Neural cell (in vitro differentiated cells): ENCODE data around the gene SLC7A6OS. TPM values are rescaled to one million over a fixed set of nuclear protein-coding genes. Genes with fewer than 3 reads are reported as not detected.

Experiments
- H2AFZ ChIP-seq: fragments of 200-600, 300-800 bp; sonication (generic), shearing (Covaris generic); 2 replicates; pipeline ENCODE4 v1.6.0; 2014; ENCODE audit warnings: low read depth, mild to moderate bottlenecking, antibody characterized with exemption, low read length, moderate library complexity
- H3F3A ChIP-seq: fragments of 200-600 bp; shearing (Covaris generic); 2 replicates; pipeline ENCODE4 v1.6.1; 2016; ENCODE audit warnings: mild to moderate bottlenecking, moderate library complexity, mixed read lengths, antibody characterized with exemption, low read length; ENCODE audit not compliant: insufficient read depth, poor library complexity, severe bottlenecking
- H3K27ac ChIP-seq: fragments of 200-600, 300-800 bp; sonication (generic), shearing (Covaris generic); 2 replicates; pipeline ENCODE4 v1.5.1; 2014; ENCODE audit warnings: mild to moderate bottlenecking, low read length, moderate library complexity
- H3K27me3 ChIP-seq: fragments of 300-800, 200-600 bp; sonication (generic), shearing (Covaris generic); 2 replicates; pipeline ENCODE4 v1.6.0; 2014; ENCODE audit warnings: mild to moderate bottlenecking, low read depth, low read length, moderate library complexity; ENCODE audit not compliant: insufficient read depth
- H3K36me3 ChIP-seq: fragments of 300-800, 200-600 bp; sonication (generic), shearing (Covaris generic); 2 replicates; pipeline ENCODE4 v1.5.1; 2014; ENCODE audit warnings: mild to moderate bottlenecking, antibody characterized with exemption, low read length, moderate library complexity; ENCODE audit not compliant: insufficient read depth
- H3K4me2 ChIP-seq: fragments of 300-800, 200-600 bp; sonication (generic), shearing (Covaris generic); 2 replicates; pipeline ENCODE4 v1.6.0; 2014; ENCODE audit warnings: mild to moderate bottlenecking, low read length
- H3K4me3 ChIP-seq: fragments of 300-800, 200-600 bp; sonication (generic), shearing (Covaris generic); 2 replicates; pipeline ENCODE4 v1.5.1; 2014; ENCODE audit warnings: mild to moderate bottlenecking, low read length, moderate library complexity
- H3K79me2 ChIP-seq: fragments of 200-600 bp; shearing (Covaris generic); replicated peaks from 2 replicates; pipeline ENCODE4 v1.6.0; 2014; ENCODE audit warnings: mild to moderate bottlenecking, low read length, moderate library complexity; ENCODE audit not compliant: insufficient read depth
- H3K9ac ChIP-seq: fragments of 300-800, 200-600 bp; sonication (generic), shearing (Covaris generic); 2 replicates; pipeline ENCODE4 v1.6.1; 2016; ENCODE audit warnings: mild to moderate bottlenecking, low read length, mixed read lengths
- H3K9me2 ChIP-seq: fragments of 200-600 bp; shearing (Covaris generic); 2 replicates; pipeline ENCODE4 v1.6.1; 2016; ENCODE audit warnings: mild to moderate bottlenecking, low read length, mixed read lengths; ENCODE audit not compliant: insufficient read depth
- H3K9me3 ChIP-seq: fragments of 200-600, 300-800 bp; sonication (generic), shearing (Covaris generic); 2 replicates; pipeline ENCODE4 v1.6.1; 2016; ENCODE audit warnings: mild to moderate bottlenecking, mixed run types, low read length, moderate library complexity, mixed read lengths
- H4K20me1 ChIP-seq: fragments of 200-600 bp; shearing (Covaris generic); 2 replicates; pipeline ENCODE4 v1.6.1; 2016; ENCODE audit warnings: mild to moderate bottlenecking, mixed run types; ENCODE audit not compliant: insufficient read depth
- EP300 ChIP-seq: fragments of 450-650 bp; conservative IDR thresholded peaks from 2 replicates; pipeline ENCODE4 v1.6.1; 2014; ENCODE audit warnings: antibody characterized with exemption, mild to moderate bottlenecking, moderate library complexity; ENCODE audit not compliant: poor library complexity, severe bottlenecking
- EZH2 ChIP-seq: fragments of 200-600, 300-800 bp; shearing (Covaris generic), sonication (generic); IDR thresholded peaks from 2 replicates; pipeline ENCODE4 v1.6.1; 2014; ENCODE audit warnings: antibody characterized with exemption, low read length, borderline replicate concordance, mild to moderate bottlenecking; ENCODE audit not compliant: insufficient read depth, poor library complexity, severe bottlenecking
- MXI1 ChIP-seq: fragments of 450-650 bp; conservative IDR thresholded peaks from 2 replicates; pipeline ENCODE4 v1.6.1; 2014; ENCODE audit warnings: antibody characterized with exemption, mild to moderate bottlenecking; ENCODE audit not compliant: poor library complexity, severe bottlenecking
- POLR2AphosphoS5 ChIP-seq: IDR thresholded peaks from 2 replicates; pipeline ENCODE4 v1.6.1; 2012
- RAD21 ChIP-seq: fragments of 450-650 bp; conservative IDR thresholded peaks from 2 replicates; pipeline ENCODE4 v1.6.1; 2014; ENCODE audit warnings: antibody characterized with exemption, mild to moderate bottlenecking, moderate library complexity
- SMC3 ChIP-seq: fragments of 450-650 bp; conservative IDR thresholded peaks from 2 replicates; pipeline ENCODE4 v1.6.1; 2014; ENCODE audit warnings: antibody characterized with exemption, mild to moderate bottlenecking, moderate library complexity; ENCODE audit not compliant: poor library complexity
- TAF1 ChIP-seq: IDR thresholded peaks from 2 replicates; pipeline ENCODE4 v1.6.1; 2012; ENCODE audit warnings: low read depth
- polyA plus RNA-seq: library from polyadenylated mRNA; depleted of rRNA; stranded (reverse); fragments of >200 nt; gene quantifications from 2 replicates; pipeline ENCODE4 v1.2.3, GENCODE V29; 2014
- TF ChIP-seq, protein P1 (sequence below): IDR thresholded peaks from 2 replicates; pipeline ENCODE4 v1.6.1; 2012; ENCODE audit warnings: borderline replicate concordance
- TF ChIP-seq, protein P2 (sequence below): fragments of 450-650 bp; IDR thresholded peaks from 2 replicates; pipeline ENCODE4 v1.5.1; 2014; ENCODE audit warnings: antibody characterized with exemption, mild to moderate bottlenecking, moderate library complexity; ENCODE audit not compliant: poor library complexity, severe bottlenecking

The SLC7A6OS gene
- polyA plus RNA-seq, 1 donor from 2014 or later = 21.3 TPM

DNA sequence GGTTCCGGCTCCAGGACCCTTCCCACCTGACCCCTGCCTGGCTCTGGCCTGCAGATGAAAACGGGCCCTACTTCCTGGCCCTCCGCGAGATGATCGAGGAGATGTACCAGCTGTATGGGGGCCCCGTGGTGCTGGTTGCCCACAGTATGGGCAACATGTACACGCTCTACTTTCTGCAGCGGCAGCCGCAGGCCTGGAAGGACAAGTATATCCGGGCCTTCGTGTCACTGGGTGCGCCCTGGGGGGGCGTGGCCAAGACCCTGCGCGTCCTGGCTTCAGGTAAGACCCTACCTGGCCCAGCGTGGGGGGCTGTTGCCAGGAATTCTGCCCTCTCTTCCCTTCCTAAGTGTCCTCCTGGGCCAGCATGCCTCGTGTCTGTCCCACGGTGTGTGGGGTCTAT, 55.0 kb downstream of the SLC7A6OS start:
- H3K27me3 ChIP-seq = no peaks in the 10 kb centered on the region
- TF ChIP-seq, protein P1, sequence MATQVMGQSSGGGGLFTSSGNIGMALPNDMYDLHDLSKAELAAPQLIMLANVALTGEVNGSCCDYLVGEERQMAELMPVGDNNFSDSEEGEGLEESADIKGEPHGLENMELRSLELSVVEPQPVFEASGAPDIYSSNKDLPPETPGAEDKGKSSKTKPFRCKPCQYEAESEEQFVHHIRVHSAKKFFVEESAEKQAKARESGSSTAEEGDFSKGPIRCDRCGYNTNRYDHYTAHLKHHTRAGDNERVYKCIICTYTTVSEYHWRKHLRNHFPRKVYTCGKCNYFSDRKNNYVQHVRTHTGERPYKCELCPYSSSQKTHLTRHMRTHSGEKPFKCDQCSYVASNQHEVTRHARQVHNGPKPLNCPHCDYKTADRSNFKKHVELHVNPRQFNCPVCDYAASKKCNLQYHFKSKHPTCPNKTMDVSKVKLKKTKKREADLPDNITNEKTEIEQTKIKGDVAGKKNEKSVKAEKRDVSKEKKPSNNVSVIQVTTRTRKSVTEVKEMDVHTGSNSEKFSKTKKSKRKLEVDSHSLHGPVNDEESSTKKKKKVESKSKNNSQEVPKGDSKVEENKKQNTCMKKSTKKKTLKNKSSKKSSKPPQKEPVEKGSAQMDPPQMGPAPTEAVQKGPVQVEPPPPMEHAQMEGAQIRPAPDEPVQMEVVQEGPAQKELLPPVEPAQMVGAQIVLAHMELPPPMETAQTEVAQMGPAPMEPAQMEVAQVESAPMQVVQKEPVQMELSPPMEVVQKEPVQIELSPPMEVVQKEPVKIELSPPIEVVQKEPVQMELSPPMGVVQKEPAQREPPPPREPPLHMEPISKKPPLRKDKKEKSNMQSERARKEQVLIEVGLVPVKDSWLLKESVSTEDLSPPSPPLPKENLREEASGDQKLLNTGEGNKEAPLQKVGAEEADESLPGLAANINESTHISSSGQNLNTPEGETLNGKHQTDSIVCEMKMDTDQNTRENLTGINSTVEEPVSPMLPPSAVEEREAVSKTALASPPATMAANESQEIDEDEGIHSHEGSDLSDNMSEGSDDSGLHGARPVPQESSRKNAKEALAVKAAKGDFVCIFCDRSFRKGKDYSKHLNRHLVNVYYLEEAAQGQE = no peak
- no peaks in the 10 kb centered on the region for H3K9me3 ChIP-seq
- no peaks in the 10 kb centered on the region for H4K20me1 ChIP-seq
- no peaks in the 10 kb centered on the region for H3K36me3 ChIP-seq
- no peaks in the 10 kb centered on the region for H3K9me2 ChIP-seq
- H2AFZ ChIP-seq = no peak overlapping the region
- H3K79me2 ChIP-seq = no peaks in the 10 kb centered on the region
- H3K27ac ChIP-seq = no peak overlapping the region
- H3K4me2 ChIP-seq = no peak overlapping the region
- no peaks in the 10 kb centered on the region for H3F3A ChIP-seq
- H3K9ac ChIP-seq = no peak overlapping the region
- no peak overlapping the region for H3K4me3 ChIP-seq

DNA sequence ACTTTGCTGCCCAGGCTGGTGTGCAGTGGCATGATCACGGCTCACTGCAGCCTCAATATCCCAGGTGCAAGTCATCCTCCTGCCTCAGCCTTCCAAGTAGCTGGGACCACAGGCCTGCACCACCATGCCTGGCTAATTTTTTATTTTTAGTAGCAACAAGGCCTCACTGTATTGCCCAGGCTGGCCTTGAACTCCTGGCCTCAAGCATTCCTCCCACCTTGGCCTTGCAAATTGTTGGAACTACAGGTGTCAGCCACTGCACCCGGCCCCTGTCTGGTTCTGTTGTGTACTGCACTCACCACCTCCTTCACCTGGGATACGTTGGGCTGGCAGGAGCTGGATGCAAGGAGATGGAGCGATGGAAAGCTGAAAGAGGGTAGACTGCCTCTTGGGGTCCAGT, 57.0 kb downstream of the SLC7A6OS start:
- no peaks in the 10 kb centered on the region for H3K36me3 ChIP-seq
- H3K9me2 ChIP-seq = no peaks in the 10 kb centered on the region
- no peaks in the 10 kb centered on the region for H4K20me1 ChIP-seq
- no peak overlapping the region for H3K4me3 ChIP-seq
- H3K9ac ChIP-seq = no peak overlapping the region
- H3K27me3 ChIP-seq = no peaks in the 10 kb centered on the region
- TF ChIP-seq EP300 (no peak), TAF1 (no peak), MXI1 (no peak), EZH2 (no peak), RAD21 (no peak), POLR2AphosphoS5 (no peak), SMC3 (no peak)
- TF ChIP-seq, protein P1 = no peak
- TF ChIP-seq, protein P2, sequence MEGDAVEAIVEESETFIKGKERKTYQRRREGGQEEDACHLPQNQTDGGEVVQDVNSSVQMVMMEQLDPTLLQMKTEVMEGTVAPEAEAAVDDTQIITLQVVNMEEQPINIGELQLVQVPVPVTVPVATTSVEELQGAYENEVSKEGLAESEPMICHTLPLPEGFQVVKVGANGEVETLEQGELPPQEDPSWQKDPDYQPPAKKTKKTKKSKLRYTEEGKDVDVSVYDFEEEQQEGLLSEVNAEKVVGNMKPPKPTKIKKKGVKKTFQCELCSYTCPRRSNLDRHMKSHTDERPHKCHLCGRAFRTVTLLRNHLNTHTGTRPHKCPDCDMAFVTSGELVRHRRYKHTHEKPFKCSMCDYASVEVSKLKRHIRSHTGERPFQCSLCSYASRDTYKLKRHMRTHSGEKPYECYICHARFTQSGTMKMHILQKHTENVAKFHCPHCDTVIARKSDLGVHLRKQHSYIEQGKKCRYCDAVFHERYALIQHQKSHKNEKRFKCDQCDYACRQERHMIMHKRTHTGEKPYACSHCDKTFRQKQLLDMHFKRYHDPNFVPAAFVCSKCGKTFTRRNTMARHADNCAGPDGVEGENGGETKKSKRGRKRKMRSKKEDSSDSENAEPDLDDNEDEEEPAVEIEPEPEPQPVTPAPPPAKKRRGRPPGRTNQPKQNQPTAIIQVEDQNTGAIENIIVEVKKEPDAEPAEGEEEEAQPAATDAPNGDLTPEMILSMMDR = no peak
- H3K27ac ChIP-seq = no peak overlapping the region
- H2AFZ ChIP-seq = no peak overlapping the region
- H3K79me2 ChIP-seq = no peaks in the 10 kb centered on the region
- H3K4me2 ChIP-seq = no peak overlapping the region
- H3K9me3 ChIP-seq = no peaks in the 10 kb centered on the region
- H3F3A ChIP-seq = no peaks in the 10 kb centered on the region
